MM.1S (cell line): ENCODE results near the gene CEP85L.

Experiments
- CTCF ChIP-seq: fragments of 300-600 bp; sonication (generic); IDR thresholded peaks from 2 replicates; pipeline ENCODE4 v1.5.1; 2016; ENCODE audit warnings: antibody characterized with exemption, low read length, mixed read lengths
- EZH2 ChIP-seq: fragments of 300-600 bp; sonication (generic); optimal IDR thresholded peaks from 2 replicates; pipeline ENCODE3; 2017; ENCODE audit warnings: low read depth, mild to moderate bottlenecking, antibody characterized with exemption, low read length, mixed read lengths

GRCh38 chr6:118680452-118681095, 29.2 kb upstream of the CEP85L start:
- no peak for TF ChIP-seq CTCF
- TF ChIP-seq EZH2, result no peak
